Measurements from ENCODE around the gene PLEKHJ1.

PLEKHJ1 gene

GRCh38 chr19:2195361-2195760 lies 40.8 kb downstream of the PLEKHJ1 start:
- DNase-seq: no peak

DNA sequence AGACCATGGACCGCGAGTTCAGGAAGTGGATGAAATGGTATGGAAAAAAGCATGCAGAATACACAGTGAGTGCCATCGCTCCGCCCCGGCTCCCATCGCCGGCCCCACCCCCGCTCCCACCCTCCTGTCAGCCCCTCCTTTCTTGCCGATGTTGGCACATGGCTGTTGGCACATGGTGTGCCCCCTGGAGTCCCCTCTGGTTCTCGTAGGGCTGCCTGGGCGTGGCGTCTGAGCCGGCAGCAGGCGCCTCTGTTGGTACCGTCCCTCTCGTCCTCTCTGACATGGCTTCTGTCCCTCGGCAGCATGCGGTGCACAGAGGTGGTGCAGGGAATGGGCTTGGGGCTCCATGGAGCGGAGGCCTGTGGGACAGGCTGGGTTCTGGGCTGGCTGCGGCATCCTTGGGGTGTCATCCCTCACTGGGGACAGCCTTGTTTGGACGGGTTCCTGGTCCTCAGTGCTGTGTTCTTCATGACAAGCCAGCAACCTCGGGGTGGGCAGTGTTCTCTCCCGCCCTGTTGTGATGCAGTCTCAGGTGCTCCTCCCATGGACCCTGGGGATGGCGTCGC lies 41.5 kb downstream of the PLEKHJ1 start:
- no peak for DNase-seq

DNA sequence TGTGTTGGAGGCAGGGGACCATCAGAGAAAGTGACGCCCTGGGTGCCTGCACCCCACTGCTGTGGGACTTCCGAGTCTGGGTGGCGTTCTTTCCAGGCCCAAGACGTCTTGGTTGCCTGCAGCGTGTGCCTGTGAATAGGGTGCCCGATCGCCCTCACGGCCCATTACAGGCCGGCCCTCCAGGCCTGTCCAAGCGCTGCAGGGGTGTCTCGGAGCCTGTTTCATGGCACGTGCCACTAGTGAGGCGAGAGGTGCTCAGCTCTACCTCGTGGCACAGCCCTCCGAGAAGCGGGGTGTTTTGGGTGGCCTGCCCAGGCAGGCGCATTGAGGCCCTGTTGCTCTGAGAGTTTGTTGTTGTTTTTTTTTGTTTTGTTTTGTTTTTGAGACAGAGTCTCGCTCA lies 42.3 kb downstream of the PLEKHJ1 start:
- DNase-seq: no peak

- no peak for DNase-seq
Observed at GRCh38 chr19:2192862-2193261, 43.3 kb downstream of the PLEKHJ1 start.

GRCh38 chr19:2191456-2192310 lies 44.4 kb downstream of the PLEKHJ1 start:
- DNase-seq: no peak

GRCh38 chr19:2190848-2191455 lies 45.2 kb downstream of the PLEKHJ1 start:
- no peak for DNase-seq

DNA sequence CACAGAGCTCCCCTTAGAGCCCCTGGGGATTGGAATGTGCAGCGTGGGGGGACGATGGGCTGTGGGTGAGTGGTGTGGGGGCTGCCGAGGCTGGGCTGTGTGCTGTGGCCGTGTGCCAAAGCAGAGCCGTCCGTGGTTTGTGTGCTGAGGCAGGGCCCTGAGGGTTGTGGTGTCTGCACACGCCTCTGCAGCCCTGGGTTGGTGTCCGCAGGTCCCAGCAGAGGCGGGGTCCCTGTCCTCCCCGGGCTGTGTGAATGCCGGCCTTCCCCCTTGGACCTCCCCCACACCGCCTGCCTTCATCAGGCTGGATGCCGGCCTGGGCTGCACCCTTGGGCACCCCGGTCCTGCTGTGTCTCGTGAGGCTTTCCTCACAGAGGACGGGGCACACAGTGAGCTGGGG lies 46.2 kb downstream of the PLEKHJ1 start:
- no peak for DNase-seq

- no peak for DNase-seq
Observed at GRCh38 chr19:2188708-2189385, 47.3 kb downstream of the PLEKHJ1 start.

- no peak for DNase-seq
Observed at GRCh38 chr19:2187159-2187558, 49.0 kb downstream of the PLEKHJ1 start.

DNA sequence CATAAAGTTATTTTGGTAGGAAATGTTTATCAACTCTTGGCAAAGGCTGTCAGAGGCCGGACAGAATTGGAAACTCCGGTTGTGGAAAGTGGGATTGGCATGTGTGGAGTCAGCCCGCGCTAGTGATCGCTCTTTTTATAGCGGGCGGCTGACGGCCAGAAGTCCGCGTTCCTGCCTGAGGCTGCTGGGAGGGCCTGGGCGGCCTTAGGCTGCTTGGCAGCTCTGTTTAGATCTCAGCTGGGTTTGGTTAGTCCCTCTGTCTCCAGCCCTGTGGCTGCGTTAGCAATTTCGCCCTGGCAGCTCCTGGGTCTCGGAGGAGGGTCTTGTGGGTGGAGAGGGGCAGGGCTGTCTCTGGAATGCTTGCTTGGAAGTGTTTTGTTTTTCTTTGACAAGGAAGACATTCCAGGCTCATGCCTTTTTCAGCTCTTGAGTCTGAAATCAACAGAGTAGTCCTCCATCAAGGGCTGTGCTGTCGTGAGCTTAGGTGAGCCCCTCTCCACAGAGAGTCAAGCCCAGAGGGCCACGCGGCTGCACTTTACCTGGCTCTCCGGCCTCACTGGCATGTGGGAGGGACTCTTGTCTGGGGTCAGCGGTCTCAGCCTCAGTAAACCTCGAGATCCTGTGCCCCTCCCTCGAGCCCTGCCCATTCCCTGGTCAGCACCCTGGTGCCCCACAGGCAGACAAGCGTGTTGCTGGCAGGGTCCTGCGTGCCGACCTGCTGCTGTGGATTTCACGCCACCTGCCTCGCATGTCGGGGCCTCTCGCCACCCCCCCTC lies 49.9 kb downstream of the PLEKHJ1 start:
- DNase-seq: no peak

- no peak for DNase-seq
Observed at GRCh38 chr19:2185734-2186070, 50.4 kb downstream of the PLEKHJ1 start.

DNA sequence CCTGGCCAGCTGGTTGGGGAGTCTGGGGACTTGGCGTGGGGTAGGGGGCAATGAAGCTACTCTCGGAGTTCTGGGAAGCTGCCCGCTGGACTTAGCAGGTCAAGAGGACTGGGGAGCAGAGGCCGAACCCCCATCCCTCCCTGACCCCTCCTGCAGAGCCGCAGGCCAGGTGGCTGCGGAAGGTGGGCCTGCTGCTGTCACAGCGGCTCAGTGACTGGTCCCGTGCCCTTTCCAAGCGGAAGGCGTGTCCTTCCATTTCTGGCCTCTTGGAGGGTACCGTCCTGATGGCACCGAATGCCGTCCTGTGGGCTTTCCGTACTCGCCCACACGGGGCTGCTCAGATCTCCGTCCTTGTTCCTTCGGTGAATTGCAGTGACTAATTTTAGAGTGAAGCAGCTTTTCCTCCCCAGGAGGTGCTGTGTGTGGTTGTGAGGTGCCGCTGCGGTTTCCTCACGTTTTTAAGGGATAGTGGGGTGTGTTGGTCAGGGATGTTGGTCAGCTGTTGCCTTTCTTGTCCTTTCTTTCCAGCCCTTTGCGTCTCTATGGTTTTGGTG lies 51.6 kb downstream of the PLEKHJ1 start:
- DNase-seq: no peak

Measured in CD4-positive, alpha-beta T cell treated with Interferon gamma for 1 hour (primary cell).